GM18502 (cell line): Measurements from ENCODE around the gene PAX6.
A peak's percentile ranks its signal among the peaks of the same experiment; 100 is the strongest.

Experiments
- ATAC-seq: cut with Tn5 transposase; IDR thresholded peaks from one replicate; pipeline ENCODE4 v1.9.1; 2021; ENCODE audit warnings: mild to moderate bottlenecking; ENCODE audit not compliant: unreplicated experiment, poor library complexity

The PAX6 gene

DNA sequence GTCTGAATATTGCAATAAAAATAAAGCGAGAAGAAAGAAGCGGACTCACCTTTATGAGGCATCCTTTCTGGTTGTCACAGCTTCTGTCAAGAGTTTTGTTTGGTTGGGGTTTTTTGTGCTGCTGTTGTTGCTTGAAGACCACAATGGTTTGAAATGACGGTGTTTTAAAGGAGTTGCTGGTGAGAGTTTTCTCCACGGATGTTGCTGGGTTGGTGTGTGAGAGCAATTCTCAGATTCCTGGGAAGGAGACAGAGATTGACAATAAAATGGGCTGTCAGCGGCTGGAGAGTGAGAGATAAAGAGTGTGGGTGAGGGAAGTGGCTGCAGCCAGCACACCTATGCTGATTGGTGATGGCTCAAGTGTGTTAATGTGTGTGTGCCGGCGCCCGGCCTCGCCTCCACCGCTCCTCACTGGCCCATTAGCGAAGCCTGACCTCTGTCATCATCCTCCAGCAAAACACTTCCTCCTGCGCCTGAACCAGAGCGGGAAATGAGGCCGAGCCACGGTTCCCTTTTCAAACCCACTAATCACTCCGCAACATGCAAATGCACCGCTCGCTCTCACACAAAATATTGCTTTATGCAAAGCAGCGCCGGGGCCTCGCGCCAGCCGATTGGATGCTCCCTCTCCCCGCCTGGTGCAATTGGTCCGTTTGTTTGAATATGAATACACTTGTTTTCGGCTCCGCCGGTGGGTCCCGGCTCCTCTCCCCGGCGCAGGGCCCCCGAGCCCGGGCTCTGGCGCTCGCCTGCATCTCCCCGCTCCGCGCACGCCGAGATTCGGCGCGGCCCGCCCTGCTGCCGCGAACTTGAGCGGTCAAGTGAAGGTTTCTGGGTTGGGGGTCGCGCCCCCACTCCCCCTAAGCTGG is at the start of gene PAX6:
Gene PAX6 (minus strand): TSS at position 544 of the 869 bp plus-strand sequence. CDS start 4,911 bp downstream, outside the sequence.
- ATAC-seq = peak; percentile 60

GRCh38 chr11:31860391-31860790 is 49.3 kb upstream of the PAX6 start:
- ATAC-seq = no peak

DNA sequence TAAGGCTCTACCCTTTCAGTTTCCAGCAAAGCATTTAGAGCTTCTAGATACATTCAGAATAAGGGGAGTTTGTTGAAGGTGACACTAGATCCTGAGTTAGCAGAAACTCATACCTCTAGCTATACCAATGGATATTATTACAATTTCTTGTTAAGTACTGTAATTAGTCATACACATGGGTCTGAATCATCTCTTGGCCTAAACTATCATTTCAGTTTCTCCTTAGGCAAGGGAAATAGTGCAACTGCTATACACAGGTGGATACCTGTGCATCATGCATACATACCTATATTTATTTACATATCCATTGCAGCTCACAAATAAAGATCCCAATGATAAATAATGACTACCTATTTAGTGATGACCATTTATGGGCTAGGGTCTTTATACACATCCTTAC is 45.1 kb upstream of the PAX6 start:
- no peak for ATAC-seq

GRCh38 chr11:31855466-31855865 is 44.3 kb upstream of the PAX6 start:
- no peak for ATAC-seq

DNA sequence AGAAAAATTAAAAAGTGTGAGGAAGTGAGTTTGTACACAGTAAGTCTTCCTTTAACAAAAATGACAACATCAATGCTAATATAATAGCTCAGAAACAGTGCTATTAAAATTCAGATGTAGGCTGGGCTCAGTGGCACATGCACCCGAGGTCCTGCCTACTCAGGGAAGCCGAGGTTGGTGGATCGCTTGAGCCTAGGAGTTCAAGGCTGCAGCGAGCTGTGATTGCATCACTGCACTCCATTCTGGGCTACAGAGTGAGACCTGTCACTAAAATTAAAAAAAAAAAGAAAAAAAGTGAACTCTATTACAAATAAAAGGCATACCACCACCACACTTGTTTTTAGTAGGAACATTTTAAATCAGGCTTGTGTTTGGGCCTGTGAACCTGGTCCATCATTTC is 39.2 kb upstream of the PAX6 start:
- ATAC-seq = no peak

DNA sequence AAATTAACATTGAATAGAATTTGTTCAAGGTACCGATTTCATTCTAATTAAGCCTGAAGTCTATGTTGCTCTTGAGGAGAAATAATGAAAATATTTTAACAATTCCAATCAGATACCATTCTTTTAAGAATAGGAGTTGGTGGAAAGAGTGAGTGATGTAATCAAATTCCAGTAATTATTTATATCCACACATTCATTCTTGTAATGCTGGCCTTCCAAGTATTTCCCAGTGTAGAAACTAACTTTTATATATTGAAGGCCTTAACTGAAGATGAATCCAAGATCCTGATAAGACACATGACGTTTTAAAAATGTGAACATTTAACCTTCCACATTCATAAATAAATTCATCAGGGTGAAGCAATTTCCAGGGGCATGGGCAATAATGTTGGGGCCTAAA is 36.6 kb upstream of the PAX6 start:
- no peak for ATAC-seq

DNA sequence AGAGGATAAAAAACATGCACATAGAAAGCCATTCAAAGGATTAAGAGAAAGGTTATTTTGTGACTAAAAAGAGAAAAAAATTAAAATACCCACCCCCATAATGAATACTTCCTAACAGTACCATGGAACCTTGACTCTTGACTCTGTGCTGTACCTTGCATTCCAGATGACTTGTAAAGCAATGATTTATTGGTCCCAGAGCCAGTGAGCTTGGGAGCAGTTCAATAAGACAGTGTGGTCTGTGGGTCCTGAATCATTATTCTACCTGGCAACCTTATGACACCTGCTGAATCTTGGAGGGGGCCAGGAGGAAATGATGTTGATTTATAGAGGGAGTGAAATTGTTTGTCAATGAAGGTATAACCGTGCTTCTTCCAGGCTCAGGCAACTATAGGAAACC is 34.2 kb upstream of the PAX6 start:
- ATAC-seq = no peak

GRCh38 chr11:31844351-31844750 is 33.2 kb upstream of the PAX6 start:
- no peak for ATAC-seq

GRCh38 chr11:31841435-31841834 is 30.3 kb upstream of the PAX6 start:
- ATAC-seq = no peak

DNA sequence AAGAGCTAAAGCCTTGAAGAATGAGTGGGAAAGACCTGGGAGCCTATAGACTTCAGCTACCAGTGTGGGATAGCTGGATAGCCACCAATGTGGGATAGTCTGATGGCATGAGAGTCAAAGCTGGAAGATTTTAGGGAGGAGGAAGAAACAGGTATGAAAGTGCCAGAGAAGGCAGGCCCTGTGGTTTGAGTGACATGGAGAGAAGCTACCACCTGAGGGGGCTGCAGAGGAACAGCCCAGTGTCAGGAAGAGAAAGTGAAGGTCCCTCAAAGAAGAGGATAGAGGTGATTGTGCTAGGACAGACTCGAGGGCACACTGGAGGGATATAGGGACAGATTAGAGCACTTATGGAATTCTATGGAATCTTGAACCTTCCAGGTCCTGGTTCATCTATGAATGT is 23.1 kb upstream of the PAX6 start:
- no peak for ATAC-seq

- no peak for ATAC-seq
Observed at GRCh38 chr11:31830406-31830805, 19.3 kb upstream of the PAX6 start.

DNA sequence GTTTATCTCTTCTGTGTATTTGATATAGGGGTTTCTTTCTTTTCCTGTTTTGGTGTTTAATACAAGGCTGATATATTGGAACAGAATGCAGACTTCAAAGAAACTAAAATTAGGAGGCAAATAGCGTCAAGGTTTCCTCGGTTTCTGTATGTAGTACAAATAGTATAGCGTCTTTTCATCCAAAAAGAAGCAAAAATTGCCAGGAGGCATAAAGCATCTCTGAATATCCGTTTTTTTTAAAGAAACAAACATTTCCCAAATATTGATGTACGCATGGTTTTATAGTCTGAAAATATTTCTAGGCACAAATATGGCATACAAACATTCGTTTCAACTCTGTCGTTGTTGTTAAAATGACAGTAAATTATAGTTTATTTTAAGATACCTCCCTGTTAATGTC is 17.1 kb upstream of the PAX6 start:
- no peak for ATAC-seq

GRCh38 chr11:31827455-31828206 is 16.5 kb upstream of the PAX6 start:
- no peak for ATAC-seq

- no peak for ATAC-seq
Observed at GRCh38 chr11:31826536-31827438, 15.7 kb upstream of the PAX6 start.

DNA sequence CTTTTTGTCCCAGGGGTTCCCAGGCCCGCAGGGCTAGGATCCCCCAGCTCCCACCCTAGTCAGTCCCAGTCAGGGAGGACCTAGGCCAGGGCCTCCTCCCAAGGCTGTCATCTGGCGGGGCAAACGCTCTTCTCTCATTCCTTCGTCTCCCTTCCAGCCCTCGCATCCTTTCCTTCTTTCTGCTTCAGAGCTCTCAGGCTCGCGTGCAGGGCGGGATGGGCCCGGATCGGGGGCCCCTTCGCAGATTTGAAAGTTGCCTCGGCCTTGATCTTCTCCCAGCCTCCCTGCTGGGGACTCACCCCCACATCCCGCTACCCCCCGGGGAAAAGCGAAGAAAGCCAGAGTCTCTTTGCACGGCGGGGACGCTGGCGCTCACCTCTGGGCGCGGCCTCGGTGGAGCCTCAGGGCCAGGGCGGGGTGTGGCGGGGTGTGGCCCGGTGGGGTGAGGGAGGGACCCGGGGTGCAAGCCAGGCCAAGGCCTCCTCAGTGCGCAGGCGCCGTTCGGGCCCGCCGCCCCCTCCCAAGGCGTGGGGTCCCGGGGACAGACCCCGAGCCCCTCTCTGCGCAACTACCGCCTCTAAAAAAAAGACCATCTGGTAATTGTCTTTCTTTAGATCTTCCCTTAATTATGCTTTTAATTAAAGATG is 14.8 kb upstream of the PAX6 start:
- ATAC-seq = no peak

DNA sequence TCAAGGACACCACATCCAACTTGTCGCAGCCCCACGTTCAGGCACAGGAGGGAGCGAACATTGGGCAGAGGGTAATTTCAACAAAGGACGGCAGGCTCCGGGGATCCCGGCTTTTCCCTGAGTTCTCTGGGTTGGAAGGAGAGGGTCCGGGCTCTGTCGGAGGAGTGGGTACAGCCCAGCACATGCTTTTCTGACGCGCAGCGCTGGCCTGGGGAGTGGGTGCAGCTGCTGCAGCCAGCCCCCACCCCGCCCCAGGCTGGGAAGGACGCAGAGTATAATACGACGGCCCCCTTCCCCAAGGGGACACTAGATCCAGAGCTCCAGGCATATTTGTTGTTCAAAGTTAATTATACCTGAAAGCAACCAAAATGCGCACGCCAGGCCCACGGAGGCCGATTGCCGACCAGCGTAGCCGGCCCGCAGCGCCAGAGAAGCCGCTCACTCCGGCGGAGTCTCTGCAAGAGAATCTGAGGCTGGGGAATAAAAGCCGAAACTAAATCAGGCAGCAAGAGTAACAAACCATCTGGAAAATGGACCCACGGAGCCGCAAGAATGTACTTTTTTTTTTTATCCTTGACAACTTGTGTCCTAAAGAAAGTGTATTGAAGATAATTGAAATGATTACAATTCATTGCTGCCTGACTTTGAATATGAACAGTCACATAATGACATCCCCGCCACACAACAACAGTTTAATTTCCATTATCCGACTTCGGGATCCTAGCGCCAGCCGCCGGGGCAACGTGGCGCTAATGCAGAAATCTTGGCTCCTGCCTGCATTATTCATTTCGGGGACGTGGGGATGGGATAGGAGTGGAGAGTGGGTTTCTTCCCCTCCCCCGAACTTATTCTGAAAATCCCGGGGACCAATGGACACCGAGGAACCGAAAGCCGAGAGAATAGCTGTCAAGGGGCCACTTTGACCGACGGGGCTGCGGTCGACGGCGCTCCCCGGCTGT is 14.0 kb upstream of the PAX6 start:
- no peak for ATAC-seq

DNA sequence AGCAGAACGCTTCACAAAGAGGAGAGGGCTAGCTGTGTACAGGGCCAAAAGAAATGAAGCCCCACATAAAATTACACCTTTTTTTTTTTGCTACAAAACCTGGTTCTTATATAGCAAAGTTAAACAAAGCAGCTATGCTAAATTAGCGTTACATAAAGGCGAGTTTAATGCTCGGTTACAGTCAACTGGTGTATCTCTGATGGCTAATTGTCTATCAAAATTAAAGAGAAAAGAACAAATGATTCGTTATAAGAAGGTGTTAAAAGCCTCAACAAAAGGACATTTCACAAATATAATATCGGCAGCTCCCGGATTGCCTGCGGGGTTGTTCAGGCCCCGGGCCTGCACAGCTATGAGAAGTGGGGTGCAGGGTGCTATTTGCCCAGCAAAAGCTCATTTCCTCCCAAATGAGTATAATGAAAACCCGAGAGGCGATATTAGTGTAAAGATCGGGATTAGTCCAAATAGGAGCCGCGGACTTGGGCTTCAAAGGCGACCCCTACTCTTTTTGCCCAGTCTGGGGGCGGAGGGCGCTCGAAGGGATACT is 13.3 kb upstream of the PAX6 start:
- no peak for ATAC-seq

DNA sequence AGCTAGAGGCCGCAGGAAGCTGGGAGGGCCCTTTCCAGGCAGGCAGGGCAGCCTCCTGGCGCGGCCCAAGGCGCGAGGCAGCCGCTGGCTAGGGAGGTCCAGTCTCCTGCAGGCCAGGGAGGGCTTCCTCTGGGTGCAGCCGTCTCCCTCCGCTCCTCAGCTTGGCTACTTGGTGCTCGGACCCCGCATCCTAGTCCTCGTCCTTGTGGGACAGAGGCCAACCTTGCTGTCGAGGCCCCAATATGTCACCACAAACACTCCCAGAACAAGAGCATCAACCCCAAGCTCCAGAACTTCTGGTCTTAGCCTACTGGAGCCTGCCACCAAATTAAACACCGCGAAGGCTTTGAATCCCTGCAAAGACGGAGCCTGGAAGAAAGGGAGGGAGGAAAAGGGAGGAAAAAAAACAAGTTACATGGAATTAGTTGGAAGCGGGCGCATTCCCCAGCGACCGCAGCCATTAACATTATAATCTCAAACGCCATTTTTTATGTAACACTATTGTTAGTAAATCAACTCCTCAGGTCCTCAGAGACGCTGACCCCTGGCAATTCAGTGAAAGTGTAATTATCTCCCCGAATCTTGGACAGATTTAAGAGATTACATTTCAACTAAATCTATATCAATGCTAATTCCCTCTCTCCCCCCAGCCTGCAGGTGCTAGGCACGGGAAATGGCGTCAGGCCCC is 12.7 kb upstream of the PAX6 start:
- no peak for ATAC-seq
